ENCODE data around the gene KCNB1. TPM values are rescaled to one million over a fixed set of nuclear protein-coding genes. Genes with fewer than 3 reads are reported as not detected.

The KCNB1 gene
- total RNA-seq, 1 experiment from 2014 or later: 0.09 TPM

DNA sequence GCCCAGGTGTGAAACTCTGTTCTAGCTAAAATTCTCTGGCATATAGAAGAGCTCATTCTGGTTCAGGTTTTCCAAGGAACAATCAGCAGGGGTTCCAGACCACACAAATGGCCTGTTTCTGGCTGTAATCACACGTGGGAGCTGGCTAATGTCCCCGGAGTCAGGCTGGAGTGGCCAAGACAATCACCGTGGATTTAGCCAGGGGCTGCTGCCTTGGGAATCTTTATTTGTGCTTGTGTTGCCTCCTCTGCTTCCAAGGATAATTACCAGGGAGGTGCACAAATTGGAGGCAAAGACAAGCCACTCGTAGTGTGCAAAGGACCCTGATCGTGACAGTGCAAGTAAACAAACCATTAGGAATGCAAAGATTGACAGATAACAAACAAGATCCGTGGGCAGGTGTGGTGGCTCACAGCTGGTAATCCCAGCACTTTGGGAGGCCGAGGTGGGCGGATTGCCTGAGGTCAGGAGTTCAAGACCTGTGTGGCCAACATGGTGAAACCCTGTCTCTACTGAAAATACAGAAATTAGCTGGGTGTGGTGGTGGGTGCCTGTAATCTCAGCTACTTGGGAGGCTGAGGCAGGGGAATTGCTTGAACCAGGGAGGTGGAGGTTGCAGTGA, 77.3 kb downstream of the KCNB1 start:
- no peak for TF ChIP-seq CTCF (IDR thresholded peaks at IDR 0.05; ENCODE audit: insufficient read depth in 1 of 2, low read depth in 1 of 2, low read length in 1 of 2, severe bottlenecking in 1 of 2, unreplicated experiment in 1 of 2)
- no peaks in the 10 kb centered on the region for H3K27me3 Mint-ChIP-seq (ENCODE audit: insufficient read depth, unreplicated experiment)
- H3K4me1 ChIP-seq: no peaks in the 10 kb centered on the region

DNA sequence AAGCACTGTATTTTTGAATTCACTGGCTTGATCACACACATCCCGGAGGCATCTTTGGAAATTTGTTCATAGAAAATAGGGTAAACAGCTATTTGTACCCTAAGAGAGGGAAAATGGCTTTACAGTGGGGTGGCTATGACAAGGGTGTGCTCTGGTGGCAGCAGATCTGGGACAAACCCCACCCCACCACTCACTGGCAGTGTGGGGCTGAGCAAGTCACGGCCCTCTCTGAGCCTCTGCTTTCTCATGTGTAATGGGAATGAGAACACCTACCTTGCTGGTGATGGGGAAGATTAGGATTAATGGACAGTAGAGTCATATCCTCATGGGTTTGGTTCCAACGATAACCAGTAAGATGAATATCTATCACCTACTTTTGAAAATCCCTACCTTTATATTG, 78.0 kb downstream of the KCNB1 start:
- H3K36me3 Mint-ChIP-seq (ENCODE audit: insufficient read depth, unreplicated experiment): no peaks in the 10 kb centered on the region
- intact Hi-C loops (cut with micrococcal nuclease; ENCODE audit: unreplicated experiment): no loop called here
- CTCF ChIA-PET: interaction anchor here (0.7 kb wide), 1 partner anchor 70 kb away, joined by 4 read pairs; no protein-coding TSS in a partner anchor

More for the DNA sequence above, 77.3 kb downstream of the KCNB1 start:
- H3K27me3 ChIP-seq (replicated peaks; ENCODE audit: control insufficient read depth, insufficient read depth, low read length): no peaks in the 10 kb centered on the region
- H3K4me3 ChIP-seq (ENCODE audit: low read depth, low read length): no peak overlapping the region
- peaks cover 12% of the 10 kb centered on the region; the same call in 1 of the 2 replicates for H3K9me3 ChIP-seq
- Mint-ChIP-seq H3K36me3 (ENCODE audit: insufficient read depth, unreplicated experiment) (no peaks in the 10 kb centered on the region), H3K4me3 (ENCODE audit: unreplicated experiment) (no peak overlapping the region), H3K27ac (ENCODE audit: unreplicated experiment) (no peak overlapping the region), H3K4me1 (ENCODE audit: low read depth, unreplicated experiment) (peaks cover 6% of the 10 kb centered on the region), H3K9me3 (ENCODE audit: unreplicated experiment) (peaks cover 18% of the 10 kb centered on the region)
- ChIA-PET CTCF (interaction anchor here (0.7 kb wide), 1 partner anchor 70 kb away, joined by 4 read pairs; no protein-coding TSS in a partner anchor), POLR2A (no interaction called here)
- intact Hi-C loops (cut with micrococcal nuclease; ENCODE audit: unreplicated experiment): no loop called here
- H3K36me3 ChIP-seq (ENCODE audit: control insufficient read depth, insufficient read depth, low read length): no peaks in the 10 kb centered on the region
- BruUV-seq (replicated peaks): no TSS peak
- DNase-seq: no peak

GRCh38 chr20:49403911-49404310, 78.6 kb downstream of the KCNB1 start:
- Histone ChIP-seq H3K9me3 (peaks cover 12% of the 10 kb centered on the region; the same call in 1 of the 2 replicates), H3K4me3 (ENCODE audit: low read depth, low read length) (no peak overlapping the region), H3K27me3 (replicated peaks; ENCODE audit: control insufficient read depth, insufficient read depth, low read length) (no peaks in the 10 kb centered on the region), H3K4me1 (no peaks in the 10 kb centered on the region), H3K36me3 (ENCODE audit: control insufficient read depth, insufficient read depth, low read length) (no peaks in the 10 kb centered on the region)
- no peak overlapping the region for H3K4me3 Mint-ChIP-seq (ENCODE audit: unreplicated experiment)
- H3K4me1 Mint-ChIP-seq (ENCODE audit: low read depth, unreplicated experiment): peaks cover 6% of the 10 kb centered on the region
- H3K27ac Mint-ChIP-seq (ENCODE audit: unreplicated experiment): no peak overlapping the region
- peaks cover 18% of the 10 kb centered on the region for H3K9me3 Mint-ChIP-seq (ENCODE audit: unreplicated experiment)
- no peak for TF ChIP-seq CTCF (IDR thresholded peaks at IDR 0.05; ENCODE audit: insufficient read depth in 1 of 2, low read depth in 1 of 2, low read length in 1 of 2, severe bottlenecking in 1 of 2, unreplicated experiment in 1 of 2)
- intact Hi-C loops (cut with micrococcal nuclease; ENCODE audit: unreplicated experiment): no loop called here
- POLR2A ChIA-PET: no interaction called here
- H3K27me3 Mint-ChIP-seq (ENCODE audit: insufficient read depth, unreplicated experiment): no peaks in the 10 kb centered on the region
- no peak for DNase-seq
- H3K36me3 Mint-ChIP-seq (ENCODE audit: insufficient read depth, unreplicated experiment): no peaks in the 10 kb centered on the region
- CTCF ChIA-PET: no interaction called here
- BruUV-seq (replicated peaks): no TSS peak

More for the DNA sequence above, 78.0 kb downstream of the KCNB1 start:
- POLR2A ChIA-PET: no interaction called here
- H3K4me3 Mint-ChIP-seq (ENCODE audit: unreplicated experiment): no peak overlapping the region
- BruUV-seq (replicated peaks): no TSS peak
- peaks cover 6% of the 10 kb centered on the region for H3K4me1 Mint-ChIP-seq (ENCODE audit: low read depth, unreplicated experiment)
- Histone ChIP-seq H3K4me3 (ENCODE audit: low read depth, low read length) (no peak overlapping the region), H3K27me3 (replicated peaks; ENCODE audit: control insufficient read depth, insufficient read depth, low read length) (no peaks in the 10 kb centered on the region), H3K4me1 (no peaks in the 10 kb centered on the region), H3K36me3 (ENCODE audit: control insufficient read depth, insufficient read depth, low read length) (no peaks in the 10 kb centered on the region), H3K9me3 (peaks cover 12% of the 10 kb centered on the region; the same call in 1 of the 2 replicates)
- TF ChIP-seq CTCF (IDR thresholded peaks at IDR 0.05; ENCODE audit: insufficient read depth in 1 of 2, low read depth in 1 of 2, low read length in 1 of 2, severe bottlenecking in 1 of 2, unreplicated experiment in 1 of 2): no peak
- H3K9me3 Mint-ChIP-seq (ENCODE audit: unreplicated experiment): peaks cover 18% of the 10 kb centered on the region
- no peak overlapping the region for H3K27ac Mint-ChIP-seq (ENCODE audit: unreplicated experiment)
- H3K27me3 Mint-ChIP-seq (ENCODE audit: insufficient read depth, unreplicated experiment): no peaks in the 10 kb centered on the region
- no peak for DNase-seq

Data from Caco-2 (cell line).